Measurements from ENCODE around the gene POLH. TPM values are rescaled to one million over a fixed set of nuclear protein-coding genes. Genes with fewer than 3 reads are reported as not detected.
"Not testable (repeated sequence)": the region's sequence is repeated elsewhere in the genome, so short reads cannot be mapped to it uniquely, and the experiment has no call there.

Gene POLH
- total RNA-seq, 1 experiment from 2014 or later, result 24.9 TPM

DNA sequence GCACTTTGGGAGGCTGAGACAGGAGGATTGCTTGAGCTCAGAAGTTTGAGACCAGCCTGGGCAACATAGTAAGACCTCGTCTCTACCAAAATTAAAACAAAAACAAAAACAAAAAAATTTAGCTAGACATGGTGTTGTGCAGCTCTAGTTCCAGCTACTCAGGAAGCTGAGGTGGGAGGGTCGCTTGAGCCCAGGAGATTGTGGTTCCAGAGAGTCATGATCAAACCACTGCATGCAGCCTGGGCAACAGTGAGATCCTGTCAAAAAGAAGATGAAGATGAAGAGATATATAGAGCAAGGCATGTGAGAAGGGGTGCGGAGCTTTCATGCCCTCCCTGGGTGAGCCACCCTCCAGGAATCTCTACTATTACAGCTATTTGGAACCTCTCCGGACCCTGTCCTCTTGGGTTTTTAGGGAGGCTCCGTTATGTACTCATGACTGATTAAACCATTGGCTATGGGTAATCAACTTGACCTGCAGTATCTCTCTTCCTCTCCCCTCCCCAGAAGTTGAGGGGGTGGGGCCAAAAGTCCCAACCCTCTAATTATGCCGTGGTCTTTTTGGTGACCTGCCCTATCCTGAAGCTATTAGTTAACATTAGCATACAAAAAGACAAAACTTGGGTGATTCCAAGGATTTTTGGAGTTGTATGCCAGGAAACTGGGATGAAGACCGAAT is 9.0 kb downstream of the POLH start:
- Histone ChIP-seq H3K27me3 (replicated peaks; ENCODE audit: insufficient read depth, low read depth, low read length, poor library complexity) (no peaks in the 10 kb centered on the region), H3K36me3 (ENCODE audit: insufficient read depth, low read length, poor library complexity, severe bottlenecking) (peaks cover 64% of the 10 kb centered on the region), H3K4me1 (ENCODE audit: insufficient read depth, low read length, poor library complexity, severe bottlenecking) (no peaks in the 10 kb centered on the region), H3K9me3 (ENCODE audit: low read depth, low read length, poor library complexity, severe bottlenecking) (no peaks in the 10 kb centered on the region), H3K4me3 (ENCODE audit: low read depth, low read length, poor library complexity, severe bottlenecking) (no peak overlapping the region), H3K27ac (ENCODE audit: low read depth, low read length, poor library complexity, severe bottlenecking) (no peak overlapping the region)
- no peak for TF ChIP-seq EZH2 (IDR thresholded peaks at IDR 0.05; ENCODE audit: borderline replicate concordance, low read depth, low read length, poor library complexity, severe bottlenecking)
- TF ChIP-seq, protein P1, sequence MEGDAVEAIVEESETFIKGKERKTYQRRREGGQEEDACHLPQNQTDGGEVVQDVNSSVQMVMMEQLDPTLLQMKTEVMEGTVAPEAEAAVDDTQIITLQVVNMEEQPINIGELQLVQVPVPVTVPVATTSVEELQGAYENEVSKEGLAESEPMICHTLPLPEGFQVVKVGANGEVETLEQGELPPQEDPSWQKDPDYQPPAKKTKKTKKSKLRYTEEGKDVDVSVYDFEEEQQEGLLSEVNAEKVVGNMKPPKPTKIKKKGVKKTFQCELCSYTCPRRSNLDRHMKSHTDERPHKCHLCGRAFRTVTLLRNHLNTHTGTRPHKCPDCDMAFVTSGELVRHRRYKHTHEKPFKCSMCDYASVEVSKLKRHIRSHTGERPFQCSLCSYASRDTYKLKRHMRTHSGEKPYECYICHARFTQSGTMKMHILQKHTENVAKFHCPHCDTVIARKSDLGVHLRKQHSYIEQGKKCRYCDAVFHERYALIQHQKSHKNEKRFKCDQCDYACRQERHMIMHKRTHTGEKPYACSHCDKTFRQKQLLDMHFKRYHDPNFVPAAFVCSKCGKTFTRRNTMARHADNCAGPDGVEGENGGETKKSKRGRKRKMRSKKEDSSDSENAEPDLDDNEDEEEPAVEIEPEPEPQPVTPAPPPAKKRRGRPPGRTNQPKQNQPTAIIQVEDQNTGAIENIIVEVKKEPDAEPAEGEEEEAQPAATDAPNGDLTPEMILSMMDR (conservative IDR thresholded peaks at IDR 0.05; ENCODE audit: low read depth, low read length), result no peak
- no peak for DNase-seq (ENCODE audit: low spot score)
- intact Hi-C loops (cut with micrococcal nuclease; ENCODE audit: unreplicated experiment), result no loop called here
- no TSS peak for BruUV-seq (replicated peaks)
- ChIA-PET CTCF (no interaction called here), POLR2A (ENCODE audit: low non-redundant PET) (no interaction called here)

DNA sequence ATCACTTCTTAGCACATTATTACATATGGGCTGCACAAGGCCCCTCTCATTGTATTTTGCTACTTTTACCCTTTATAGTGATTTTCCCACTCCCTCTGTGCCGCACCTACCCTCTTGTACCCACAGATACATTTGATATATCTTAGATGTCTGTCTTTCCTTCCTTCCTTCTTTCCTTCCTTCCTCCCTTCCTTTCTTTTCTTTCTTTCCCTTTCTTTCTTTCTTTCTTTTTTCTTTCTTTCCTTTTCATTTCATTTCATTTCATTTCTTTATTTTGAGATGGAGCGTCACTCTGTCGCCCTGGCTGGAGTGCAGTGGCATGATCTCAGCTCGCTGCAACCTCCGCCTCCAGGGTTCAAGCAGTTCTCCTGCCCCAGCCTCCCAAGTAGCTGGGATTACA is 12.2 kb downstream of the POLH start:
- TF ChIP-seq, protein P1 (conservative IDR thresholded peaks at IDR 0.05; ENCODE audit: low read depth, low read length), result no peak
- no peak for DNase-seq (ENCODE audit: low spot score)
- H3K4me3 ChIP-seq (ENCODE audit: low read depth, low read length, poor library complexity, severe bottlenecking), result no peak overlapping the region
- H3K4me1 ChIP-seq (ENCODE audit: insufficient read depth, low read length, poor library complexity, severe bottlenecking), result no peaks in the 10 kb centered on the region
- no peaks in the 10 kb centered on the region for H3K27me3 ChIP-seq (replicated peaks; ENCODE audit: insufficient read depth, low read depth, low read length, poor library complexity)
- CTCF ChIA-PET, result no interaction called here
- POLR2A ChIA-PET (ENCODE audit: low non-redundant PET), result no interaction called here
- peaks cover 56% of the 10 kb centered on the region for H3K36me3 ChIP-seq (ENCODE audit: insufficient read depth, low read length, poor library complexity, severe bottlenecking)
- H3K27ac ChIP-seq (ENCODE audit: low read depth, low read length, poor library complexity, severe bottlenecking), result no peak overlapping the region
- no peaks in the 10 kb centered on the region for H3K9me3 ChIP-seq (ENCODE audit: low read depth, low read length, poor library complexity, severe bottlenecking)
- intact Hi-C loops (cut with micrococcal nuclease; ENCODE audit: unreplicated experiment), result no loop called here
- BruUV-seq (replicated peaks), result no TSS peak

DNA sequence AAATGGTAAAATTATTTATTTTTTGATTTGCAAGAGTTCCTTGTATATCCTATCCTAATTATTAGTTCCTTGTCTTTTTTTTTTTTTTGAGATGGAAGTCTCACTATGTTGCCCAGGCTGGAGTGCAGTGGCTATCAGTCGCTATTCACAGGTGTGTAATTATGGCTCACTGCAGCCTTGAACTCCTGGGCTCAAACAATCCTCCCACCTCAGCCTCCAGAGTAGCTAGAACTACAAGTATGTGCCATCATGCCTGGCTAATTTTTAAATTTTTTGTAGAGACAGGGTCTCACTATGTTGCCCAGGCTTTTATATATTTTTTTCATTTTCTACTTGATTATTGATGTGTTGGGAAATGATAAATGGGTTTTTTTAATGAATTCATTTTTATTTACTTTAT is 13.6 kb downstream of the POLH start:
- H3K9me3 ChIP-seq (ENCODE audit: low read depth, low read length, poor library complexity, severe bottlenecking); H3K27me3 ChIP-seq (replicated peaks; ENCODE audit: insufficient read depth, low read depth, low read length, poor library complexity); H3K27ac ChIP-seq (ENCODE audit: low read depth, low read length, poor library complexity, severe bottlenecking); intact Hi-C loops (cut with micrococcal nuclease; ENCODE audit: unreplicated experiment); H3K4me3 ChIP-seq (ENCODE audit: low read depth, low read length, poor library complexity, severe bottlenecking); CTCF ChIA-PET; H3K4me1 ChIP-seq (ENCODE audit: insufficient read depth, low read length, poor library complexity, severe bottlenecking); POLR2A ChIA-PET (ENCODE audit: low non-redundant PET); DNase-seq (ENCODE audit: low spot score); BruUV-seq (replicated peaks): not testable (repeated sequence)
- H3K36me3 ChIP-seq (ENCODE audit: insufficient read depth, low read length, poor library complexity, severe bottlenecking), result peaks cover 43% of the 10 kb centered on the region

DNA sequence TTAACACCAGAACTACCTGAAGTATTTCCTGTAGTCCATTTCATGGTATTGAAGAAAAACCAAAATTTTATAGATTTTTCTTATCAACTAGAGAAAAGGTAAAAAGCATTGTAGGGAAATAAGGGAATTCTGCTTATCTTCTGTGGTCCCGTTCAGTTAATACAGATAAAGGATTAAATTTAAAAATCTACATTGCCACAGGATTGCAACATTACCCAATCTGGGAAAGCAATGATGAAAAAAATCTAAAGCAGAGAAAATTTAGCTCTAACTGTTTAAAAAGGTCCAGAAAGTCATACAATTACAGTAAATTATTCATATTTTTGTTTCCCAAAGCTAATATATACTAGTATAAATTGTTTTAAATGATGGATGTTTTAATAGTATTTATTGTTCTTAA is 18.0 kb downstream of the POLH start:
- Histone ChIP-seq H3K4me3 (ENCODE audit: low read depth, low read length, poor library complexity, severe bottlenecking) (no peak overlapping the region), H3K27ac (ENCODE audit: low read depth, low read length, poor library complexity, severe bottlenecking) (no peak overlapping the region), H3K27me3 (replicated peaks; ENCODE audit: insufficient read depth, low read depth, low read length, poor library complexity) (no peaks in the 10 kb centered on the region), H3K4me1 (ENCODE audit: insufficient read depth, low read length, poor library complexity, severe bottlenecking) (no peaks in the 10 kb centered on the region), H3K9me3 (ENCODE audit: low read depth, low read length, poor library complexity, severe bottlenecking) (no peaks in the 10 kb centered on the region), H3K36me3 (ENCODE audit: insufficient read depth, low read length, poor library complexity, severe bottlenecking) (peaks cover 17% of the 10 kb centered on the region)
- DNase-seq (ENCODE audit: low spot score), result no peak
- ChIA-PET CTCF (no interaction called here), POLR2A (ENCODE audit: low non-redundant PET) (interaction anchor here (0.6 kb wide), 1 partner anchor 22 kb away, joined by 5 read pairs; no protein-coding TSS in a partner anchor)
- TF ChIP-seq, protein P1 (conservative IDR thresholded peaks at IDR 0.05; ENCODE audit: low read depth, low read length), result no peak
- no peak for TF ChIP-seq EZH2 (IDR thresholded peaks at IDR 0.05; ENCODE audit: borderline replicate concordance, low read depth, low read length, poor library complexity, severe bottlenecking)
- BruUV-seq (replicated peaks), result no TSS peak
- intact Hi-C loops (cut with micrococcal nuclease; ENCODE audit: unreplicated experiment), result no loop called here
